GM19043 (cell line): ENCODE results near the gene PCDH9.

ENCODE experiments used
- ATAC-seq: cut with Tn5 transposase; IDR thresholded peaks from one replicate; pipeline ENCODE4 v1.9.1; 2021; ENCODE audit warnings: low read depth; ENCODE audit not compliant: unreplicated experiment

Gene PCDH9

DNA sequence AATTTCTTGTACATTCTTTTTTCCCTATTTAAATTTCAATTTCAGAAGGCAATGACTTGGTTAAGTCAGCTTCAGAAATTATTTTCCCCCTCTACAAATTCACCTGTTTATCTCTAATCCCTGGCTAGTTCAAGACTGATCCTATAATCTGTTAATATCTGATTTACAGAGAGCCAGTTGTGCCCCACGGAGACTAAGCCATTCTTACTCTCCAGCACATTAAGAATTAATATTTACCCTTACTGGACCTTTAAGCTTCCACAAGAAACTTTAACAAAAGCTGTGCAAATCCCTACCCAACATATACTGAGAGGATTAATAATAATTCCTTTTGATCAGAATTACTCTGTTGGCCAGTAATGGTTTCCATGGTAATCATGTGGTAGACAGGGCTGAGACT is 786.2 kb downstream of the PCDH9 start:
- ATAC-seq: no peak

DNA sequence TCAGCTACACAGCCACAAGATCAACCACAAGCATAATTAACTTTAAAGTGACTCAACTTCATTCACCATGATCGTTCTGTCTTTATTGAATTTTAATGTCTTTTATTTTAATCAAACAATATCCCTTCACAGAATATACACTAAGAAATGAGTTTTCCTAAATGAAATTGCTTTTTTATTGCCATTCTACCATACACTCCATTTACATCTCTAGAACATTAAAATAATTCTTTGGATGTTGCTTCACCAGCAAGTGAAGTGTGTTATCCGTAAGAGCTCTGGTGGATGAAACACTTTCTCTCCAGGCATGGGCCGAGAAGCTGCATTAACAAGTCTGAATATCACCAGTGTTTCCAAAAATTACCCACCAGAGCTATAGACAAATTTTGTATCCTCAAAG is 789.2 kb downstream of the PCDH9 start:
- ATAC-seq: no peak

GRCh38 chr13:66430728-66431127 is 799.4 kb downstream of the PCDH9 start:
- no peak for ATAC-seq

GRCh38 chr13:66430269-66430668 is 799.9 kb downstream of the PCDH9 start:
- ATAC-seq: no peak

DNA sequence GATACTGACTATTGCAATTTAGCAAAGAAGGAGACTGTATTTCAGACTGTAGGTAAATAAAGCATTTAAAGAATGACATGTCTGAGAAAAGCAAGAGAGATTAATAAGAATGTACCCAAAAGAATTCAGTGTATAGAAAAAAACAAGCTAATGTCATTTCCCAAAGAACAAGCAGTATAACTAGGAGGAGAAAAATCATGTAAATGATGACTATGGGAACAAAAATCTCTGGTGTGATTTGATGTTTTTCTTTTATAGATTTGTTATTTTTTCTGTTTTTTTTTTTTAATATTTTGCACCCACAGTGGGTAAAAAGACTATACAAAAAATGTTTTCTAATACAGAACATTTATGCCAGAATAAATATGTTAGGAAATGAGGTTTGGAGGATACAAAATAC is 801.0 kb downstream of the PCDH9 start:
- no peak for ATAC-seq

- ATAC-seq: no peak
These were observed 802.7 kb downstream of the PCDH9 start for GRCh38 chr13:66427458-66427861.

DNA sequence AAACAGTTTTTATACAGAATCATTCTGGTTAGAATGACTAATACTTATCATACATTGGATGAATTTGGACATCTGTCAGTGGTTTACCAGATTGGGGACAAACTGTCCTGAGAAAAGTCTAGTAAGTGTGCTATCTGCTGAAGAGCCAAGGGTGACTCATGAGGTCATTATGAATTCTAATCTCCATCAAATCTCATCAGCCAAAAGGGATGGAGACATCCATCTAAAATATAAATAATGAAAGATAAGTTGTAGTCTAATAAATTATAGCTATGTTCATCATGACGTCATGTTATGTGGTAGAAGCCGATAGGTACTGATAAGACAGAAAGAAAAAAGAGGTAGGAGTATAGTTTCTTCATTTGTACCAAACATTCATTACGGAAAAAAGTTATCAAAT is 804.4 kb downstream of the PCDH9 start:
- no peak for ATAC-seq

- no peak for ATAC-seq
These were observed 805.7 kb downstream of the PCDH9 start for GRCh38 chr13:66424422-66424821.

GRCh38 chr13:66415444-66415843 is 814.7 kb downstream of the PCDH9 start:
- no peak for ATAC-seq

- no peak for ATAC-seq
These were observed 815.9 kb downstream of the PCDH9 start for GRCh38 chr13:66414066-66414800.

- no peak for ATAC-seq
These were observed 819.8 kb downstream of the PCDH9 start for GRCh38 chr13:66410314-66410713.

DNA sequence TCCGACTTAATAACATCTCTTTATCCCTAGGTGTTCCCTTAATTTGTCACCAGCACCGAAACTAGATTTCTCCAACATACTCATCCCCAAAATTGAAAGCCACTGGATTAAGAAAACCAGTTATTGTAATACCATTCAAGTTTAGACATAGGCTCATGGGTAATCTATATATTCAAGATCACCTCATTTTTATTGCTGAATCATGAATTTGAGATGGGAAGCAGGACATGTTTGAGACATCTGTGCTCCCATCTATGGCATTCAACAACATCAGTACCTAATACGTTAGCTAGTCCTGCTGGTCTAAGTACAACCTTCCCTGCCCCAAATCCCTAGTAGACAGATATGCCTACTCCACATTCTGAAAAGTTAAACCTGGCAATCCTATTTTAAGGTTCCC is 820.6 kb downstream of the PCDH9 start:
- ATAC-seq: no peak

DNA sequence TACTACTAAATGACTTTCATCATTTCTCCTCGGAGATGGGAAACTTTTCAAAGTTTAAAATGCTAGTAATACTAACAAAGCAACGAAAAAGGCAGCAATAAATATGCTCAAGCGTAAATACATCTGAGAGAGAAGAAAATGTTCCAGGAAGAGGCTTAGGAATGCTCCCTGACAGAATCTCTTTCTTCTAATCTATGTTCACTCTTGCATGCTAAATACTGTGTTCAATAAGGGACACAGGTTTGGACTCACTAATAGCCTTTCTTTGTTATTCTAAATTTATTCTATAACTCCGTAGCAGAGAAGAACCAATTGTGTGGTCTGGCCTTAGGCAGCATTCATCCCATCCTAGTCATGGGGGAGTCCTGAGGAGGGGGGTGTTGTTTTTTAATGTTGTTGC is 823.0 kb downstream of the PCDH9 start:
- no peak for ATAC-seq

- ATAC-seq: no peak
These were observed 824.0 kb downstream of the PCDH9 start for GRCh38 chr13:66405908-66406802.

- ATAC-seq: no peak
These were observed 827.6 kb downstream of the PCDH9 start for GRCh38 chr13:66402546-66402945.

- no peak for ATAC-seq
These were observed 828.1 kb downstream of the PCDH9 start for GRCh38 chr13:66402066-66402465.

- ATAC-seq: no peak
These were observed 829.8 kb downstream of the PCDH9 start for GRCh38 chr13:66400292-66400691.

DNA sequence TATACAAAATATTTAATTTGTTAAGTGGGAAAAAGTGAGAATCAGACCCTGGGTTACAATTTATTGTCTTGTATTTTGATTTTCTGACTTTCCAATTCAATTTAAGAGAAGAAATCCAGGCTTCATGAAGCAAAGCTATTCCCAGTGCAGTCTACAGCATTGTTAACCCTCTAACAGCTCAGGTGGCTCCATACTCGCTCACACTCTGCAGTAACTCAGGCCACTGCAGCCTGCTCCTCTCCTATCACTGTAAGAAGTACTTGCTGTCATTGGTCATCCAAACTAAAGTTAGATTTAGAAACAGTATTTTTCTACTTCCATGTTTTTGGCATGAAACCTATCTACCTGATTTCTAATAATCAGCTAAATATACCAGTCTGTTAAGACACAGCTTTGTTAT is 830.3 kb downstream of the PCDH9 start:
- no peak for ATAC-seq

DNA sequence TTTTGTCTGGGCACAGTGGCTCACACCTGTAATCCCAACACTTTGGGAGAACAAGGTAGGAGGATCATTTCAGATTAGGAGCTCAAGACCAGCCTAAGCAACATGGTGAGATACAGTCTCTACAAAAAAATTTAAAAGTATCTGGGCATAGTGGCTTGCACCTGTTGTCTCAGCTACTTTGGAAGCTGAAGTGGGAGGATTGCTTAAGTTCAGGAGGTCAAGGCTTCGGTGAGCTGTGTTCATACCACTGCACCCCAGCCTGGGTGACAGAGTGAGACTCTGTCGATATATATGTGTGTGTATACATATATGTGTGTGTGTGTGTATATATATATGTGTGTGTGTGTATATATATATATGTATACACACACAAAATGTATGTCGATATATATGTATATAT is 833.0 kb downstream of the PCDH9 start:
- no peak for ATAC-seq

- no peak for ATAC-seq
These were observed 838.8 kb downstream of the PCDH9 start for GRCh38 chr13:66391322-66391721.

GRCh38 chr13:66378894-66379293 is 851.2 kb downstream of the PCDH9 start:
- ATAC-seq: no peak

- no peak for ATAC-seq
These were observed 852.6 kb downstream of the PCDH9 start for GRCh38 chr13:66377569-66377968.
